Measurements from ENCODE around the gene FBXO15.

The FBXO15 gene

GRCh38 chr18:74050807-74051206 is 96.8 kb downstream of the FBXO15 start:
- DNase-seq: peak; percentile 2

- no peak for DNase-seq
These were observed 106.9 kb downstream of the FBXO15 start for GRCh38 chr18:74040459-74041332.

DNA sequence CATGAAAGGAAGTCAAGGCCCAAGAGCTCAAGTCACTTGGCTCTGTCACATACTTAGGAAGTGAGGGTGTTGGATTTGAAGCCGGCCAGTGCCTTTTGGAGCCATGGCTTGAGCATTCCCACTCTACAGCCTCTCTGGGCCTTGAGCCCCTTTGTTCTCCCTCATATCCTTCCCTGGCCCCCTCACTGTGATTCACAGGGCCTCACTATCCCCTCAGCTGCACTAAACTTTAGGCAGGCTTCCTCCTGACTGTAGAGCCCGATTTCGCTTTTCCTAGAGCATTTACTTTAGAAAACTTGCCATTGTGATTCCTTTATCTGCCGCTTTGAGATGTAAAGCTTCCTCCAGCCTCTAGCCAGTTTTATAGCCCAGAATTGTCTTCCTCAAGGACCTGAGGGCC is 107.6 kb downstream of the FBXO15 start:
- no peak for DNase-seq

DNA sequence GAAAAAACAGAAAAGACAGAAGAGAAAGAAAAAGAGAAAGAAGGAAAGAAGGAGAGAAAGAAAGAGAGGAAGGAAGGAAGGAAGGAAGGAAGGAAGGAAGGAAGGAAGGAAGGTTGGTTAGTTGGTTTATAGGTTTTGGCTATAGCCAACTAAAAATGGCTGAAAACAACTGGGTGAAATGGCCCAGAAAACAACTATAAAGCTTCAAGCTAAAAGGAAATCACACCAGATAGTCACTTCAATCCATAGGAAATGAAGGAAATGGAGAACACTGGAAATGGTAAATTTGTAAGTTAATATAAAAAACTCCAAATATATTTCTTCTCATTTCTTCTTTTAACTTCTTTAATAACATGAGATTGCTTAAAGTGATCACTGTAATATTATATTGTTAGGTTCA is 118.5 kb downstream of the FBXO15 start:
- DNase-seq: no peak

Data from fibroblast of upper back skin (primary cell).